Measurements from ENCODE around the gene SNAP25. TPM values are rescaled to one million over a fixed set of nuclear protein-coding genes. Genes with fewer than 3 reads are reported as not detected.

SNAP25 gene
- total and polyA plus RNA-seq, 10 of the 15 experiments (the other 5 are each of a cell fraction or from before 2014, with no cell fraction given), result not detected

DNA sequence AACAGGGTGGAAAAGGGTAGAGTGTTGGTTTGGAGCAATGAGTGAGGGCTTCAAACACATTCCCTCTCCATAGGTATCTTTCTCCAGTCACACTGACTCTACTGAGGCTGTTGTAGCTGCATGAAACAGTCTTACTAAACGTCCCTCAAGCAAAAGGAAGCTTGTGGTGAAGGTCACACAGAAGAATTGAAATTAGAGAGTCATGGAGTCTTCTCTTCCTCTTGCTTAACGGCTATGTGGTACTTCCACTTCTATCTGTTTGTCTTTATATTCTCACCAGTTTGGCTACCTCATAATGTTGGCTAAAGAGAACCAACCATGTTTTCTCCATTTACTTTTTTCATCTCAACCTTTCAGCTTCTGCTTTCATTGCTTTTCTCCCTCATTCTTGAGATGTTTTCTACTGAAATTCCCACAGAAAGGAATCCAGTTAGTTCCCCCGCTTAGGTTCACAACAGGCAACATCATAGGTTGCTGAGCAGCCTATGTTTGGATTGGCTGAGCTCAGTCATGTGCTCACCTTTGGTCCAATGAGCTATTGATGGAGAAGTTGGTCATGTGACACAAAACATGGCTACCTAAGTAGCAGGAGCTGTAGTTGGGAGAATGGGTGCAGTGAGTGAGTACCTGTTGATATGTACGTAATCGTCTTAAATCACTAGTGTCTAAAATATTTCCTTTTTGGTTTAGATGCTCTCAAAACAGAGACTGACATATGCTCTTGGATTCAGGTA lies 99.8 kb downstream of the SNAP25 start:
- POLR2A ChIA-PET, result no interaction called here
- Histone ChIP-seq H3K9ac (ENCODE audit: control insufficient read depth, insufficient read depth, low read length) (no peak overlapping the region), H3K4me1 (ENCODE audit: control insufficient read depth, insufficient read depth, low read length) (no peaks in the 10 kb centered on the region), H3K36me3 (ENCODE audit: control insufficient read depth in 2 of 2, insufficient read depth in 2 of 2, low read length in 1 of 2) (no peaks in the 10 kb centered on the region), H3K9me3 (replicated peaks; ENCODE audit: control insufficient read depth, insufficient read depth, low read length) (peaks cover 1% of the 10 kb centered on the region; the same call in 2 of the 3 replicates), H3K4me3 (no peak overlapping the region), H2AFZ (ENCODE audit: control insufficient read depth, low read depth, low read length) (no peak overlapping the region), H3K27me3 (replicated peaks in 1 of 2; ENCODE audit: control insufficient read depth in 2 of 2, insufficient read depth in 2 of 2, low read length in 1 of 2) (no peaks in the 10 kb centered on the region; a peak in 1 of 4 replicates), H3K4me2 (ENCODE audit: control insufficient read depth, insufficient read depth) (no peak overlapping the region), H3K79me2 (ENCODE audit: control insufficient read depth, insufficient read depth, low read length) (no peaks in the 10 kb centered on the region), H4K20me1 (ENCODE audit: control insufficient read depth, insufficient read depth) (no peaks in the 10 kb centered on the region), H3K27ac (ENCODE audit: control insufficient read depth, insufficient read depth) (no peak overlapping the region)
- in situ Hi-C loops (cut with MboI) (no loop called here), intact Hi-C loops (cut with micrococcal nuclease; ENCODE audit: unreplicated experiment) (loop anchor here (5.0 kb wide), 1 partner anchor 94 kb away; no protein-coding TSS in a partner anchor)
- FAIRE-seq (no peak), DNase-seq (ENCODE audit: low read depth, low spot score) (no peak), ATAC-seq (no peak)
- peak; percentile 47; the same call in 1 of the 2 replicates for TF ChIP-seq RAD51 (IDR thresholded peaks at IDR 0.05)
- TF ChIP-seq, protein P1, sequence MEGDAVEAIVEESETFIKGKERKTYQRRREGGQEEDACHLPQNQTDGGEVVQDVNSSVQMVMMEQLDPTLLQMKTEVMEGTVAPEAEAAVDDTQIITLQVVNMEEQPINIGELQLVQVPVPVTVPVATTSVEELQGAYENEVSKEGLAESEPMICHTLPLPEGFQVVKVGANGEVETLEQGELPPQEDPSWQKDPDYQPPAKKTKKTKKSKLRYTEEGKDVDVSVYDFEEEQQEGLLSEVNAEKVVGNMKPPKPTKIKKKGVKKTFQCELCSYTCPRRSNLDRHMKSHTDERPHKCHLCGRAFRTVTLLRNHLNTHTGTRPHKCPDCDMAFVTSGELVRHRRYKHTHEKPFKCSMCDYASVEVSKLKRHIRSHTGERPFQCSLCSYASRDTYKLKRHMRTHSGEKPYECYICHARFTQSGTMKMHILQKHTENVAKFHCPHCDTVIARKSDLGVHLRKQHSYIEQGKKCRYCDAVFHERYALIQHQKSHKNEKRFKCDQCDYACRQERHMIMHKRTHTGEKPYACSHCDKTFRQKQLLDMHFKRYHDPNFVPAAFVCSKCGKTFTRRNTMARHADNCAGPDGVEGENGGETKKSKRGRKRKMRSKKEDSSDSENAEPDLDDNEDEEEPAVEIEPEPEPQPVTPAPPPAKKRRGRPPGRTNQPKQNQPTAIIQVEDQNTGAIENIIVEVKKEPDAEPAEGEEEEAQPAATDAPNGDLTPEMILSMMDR (IDR thresholded peaks at IDR 0.05 in 2 of 3, conservative IDR thresholded peaks at IDR 0.05 in 1 of 3; ENCODE audit: control insufficient read depth in 2 of 3, extremely low read depth in 1 of 3, insufficient read depth in 1 of 3, low read depth in 3 of 3, low read length in 3 of 3), result no peak
- TF ChIP-seq KLF5 (IDR thresholded peaks at IDR 0.05; ENCODE audit: partially characterized antibody), result no peak
- TF ChIP-seq NFYB (IDR thresholded peaks at IDR 0.05; ENCODE audit: insufficient read depth, low read depth, low read length), result peak; percentile 61; the same call in 1 of the 2 replicates
- TF ChIP-seq ZZZ3 (IDR thresholded peaks at IDR 0.05; ENCODE audit: control insufficient read depth, insufficient read length, low read depth), result no peak
- CTCF ChIA-PET, result interaction anchor here (0.8 to 8.1 kb wide), 10 partner anchors 15 to 196 kb away, joined by 3 to 187 read pairs (median 14); no protein-coding TSS in a partner anchor
- no TSS peak for BruUV-seq (replicated peaks)
- 40% methylated on average over 5 of the region's 5 CpGs for WGBS (ENCODE audit: insufficient coverage, insufficient replicate concordance, low lambda C conversion rate, missing lambda C conversion rate)
- SMC1A ChIA-PET (ENCODE audit: uncharacterized antibody, unreplicated experiment), result interaction anchor here (0.6 to 5.9 kb wide), 14 partner anchors 8 to 1225 kb away, joined by 3 to 86 read pairs (median 15); no protein-coding TSS in a partner anchor
- RAD21 ChIA-PET (ENCODE audit: unreplicated experiment), result interaction anchor here (1.0 to 4.5 kb wide), 2 partner anchors 63 to 85 kb away, joined by 3 to 80 read pairs; no protein-coding TSS in a partner anchor
